Measurements from ENCODE around the gene PSEN1.

DNA sequence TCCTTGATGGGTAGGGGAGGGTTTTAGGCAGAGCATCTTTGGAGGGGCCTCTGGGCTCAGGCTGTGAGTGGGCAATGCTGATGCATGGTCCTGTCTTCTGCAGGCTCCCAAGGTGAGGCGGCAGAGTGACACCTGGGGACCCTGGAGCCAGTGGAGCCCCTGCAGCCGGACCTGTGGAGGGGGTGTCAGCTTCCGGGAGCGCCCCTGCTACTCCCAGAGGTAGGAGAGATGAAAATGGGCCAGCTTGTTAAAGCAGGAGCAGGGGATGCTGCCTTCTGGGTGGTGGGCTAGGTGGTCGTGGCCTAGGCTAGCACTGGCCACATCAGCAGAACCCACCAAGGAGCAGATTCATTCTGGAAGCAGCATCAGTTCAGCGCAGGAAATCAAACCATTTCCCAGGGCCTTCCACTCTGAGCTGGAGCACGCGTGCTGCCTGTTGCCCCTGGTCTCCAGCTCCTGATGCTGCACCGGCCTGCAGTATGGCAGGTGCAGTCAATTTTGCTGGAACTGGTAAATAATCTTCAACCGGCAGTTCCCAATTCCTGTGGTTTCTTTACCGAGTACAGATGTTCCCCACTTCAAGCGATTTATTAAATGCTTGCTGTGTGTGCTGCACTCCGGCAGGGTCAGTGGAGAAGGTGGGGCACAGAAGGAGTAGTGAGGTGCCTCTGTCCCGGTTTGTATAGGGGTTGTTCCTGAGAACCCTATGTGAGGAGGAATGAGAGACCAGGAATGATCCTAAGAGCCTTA lies 108.4 kb downstream of the PSEN1 start:
- TF ChIP-seq, protein P1, sequence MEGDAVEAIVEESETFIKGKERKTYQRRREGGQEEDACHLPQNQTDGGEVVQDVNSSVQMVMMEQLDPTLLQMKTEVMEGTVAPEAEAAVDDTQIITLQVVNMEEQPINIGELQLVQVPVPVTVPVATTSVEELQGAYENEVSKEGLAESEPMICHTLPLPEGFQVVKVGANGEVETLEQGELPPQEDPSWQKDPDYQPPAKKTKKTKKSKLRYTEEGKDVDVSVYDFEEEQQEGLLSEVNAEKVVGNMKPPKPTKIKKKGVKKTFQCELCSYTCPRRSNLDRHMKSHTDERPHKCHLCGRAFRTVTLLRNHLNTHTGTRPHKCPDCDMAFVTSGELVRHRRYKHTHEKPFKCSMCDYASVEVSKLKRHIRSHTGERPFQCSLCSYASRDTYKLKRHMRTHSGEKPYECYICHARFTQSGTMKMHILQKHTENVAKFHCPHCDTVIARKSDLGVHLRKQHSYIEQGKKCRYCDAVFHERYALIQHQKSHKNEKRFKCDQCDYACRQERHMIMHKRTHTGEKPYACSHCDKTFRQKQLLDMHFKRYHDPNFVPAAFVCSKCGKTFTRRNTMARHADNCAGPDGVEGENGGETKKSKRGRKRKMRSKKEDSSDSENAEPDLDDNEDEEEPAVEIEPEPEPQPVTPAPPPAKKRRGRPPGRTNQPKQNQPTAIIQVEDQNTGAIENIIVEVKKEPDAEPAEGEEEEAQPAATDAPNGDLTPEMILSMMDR (IDR thresholded peaks at IDR 0.05): no peak
- no peak for TF ChIP-seq POLR2A (IDR thresholded peaks at IDR 0.05; ENCODE audit: low read length)
